Measurements from ENCODE around the gene DDX4.

DDX4 gene

GRCh38 chr5:55864606-55865541 is 127.0 kb downstream of the DDX4 start:
- DNase-seq (ENCODE audit: low read depth in 3 of 3, low spot score in 1 of 3), result no peak

DNA sequence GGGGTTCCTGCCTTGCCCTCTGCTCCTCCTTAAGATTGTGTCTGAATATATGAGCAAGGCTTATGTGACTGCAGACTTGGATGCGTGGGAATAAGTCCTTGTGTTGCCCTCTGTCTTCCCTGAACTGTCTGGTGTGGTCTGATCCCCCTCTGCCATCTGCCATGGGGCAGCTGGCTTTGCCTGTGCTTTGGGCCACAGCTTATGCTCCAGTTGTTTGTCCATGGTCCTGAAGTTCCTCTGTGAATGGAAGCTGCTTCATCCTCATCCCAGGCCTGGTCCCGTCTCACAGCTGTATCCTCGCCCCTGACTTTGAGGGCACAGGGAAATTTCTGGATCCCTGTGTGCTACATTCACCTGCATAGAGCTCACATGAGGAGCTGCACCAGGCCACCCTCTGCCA is 128.0 kb downstream of the DDX4 start:
- no peak for DNase-seq (ENCODE audit: low read depth in 3 of 3, low spot score in 1 of 3)

GRCh38 chr5:55866485-55866884 is 128.6 kb downstream of the DDX4 start:
- no peak for DNase-seq (ENCODE audit: low read depth in 3 of 3, low spot score in 1 of 3)

Data from stimulated activated CD4-positive, alpha-beta T cell treated with anti-CD3 and anti-CD28 coated beads, TNF-alpha, amount 100 ng/mL, for 1 hour (primary cell).